Measurements from ENCODE around the gene SST. TPM values are rescaled to one million over a fixed set of nuclear protein-coding genes. Genes with fewer than 3 reads are reported as not detected.

SST gene
- polyA plus RNA-seq, 1 donor, result 461 TPM

DNA sequence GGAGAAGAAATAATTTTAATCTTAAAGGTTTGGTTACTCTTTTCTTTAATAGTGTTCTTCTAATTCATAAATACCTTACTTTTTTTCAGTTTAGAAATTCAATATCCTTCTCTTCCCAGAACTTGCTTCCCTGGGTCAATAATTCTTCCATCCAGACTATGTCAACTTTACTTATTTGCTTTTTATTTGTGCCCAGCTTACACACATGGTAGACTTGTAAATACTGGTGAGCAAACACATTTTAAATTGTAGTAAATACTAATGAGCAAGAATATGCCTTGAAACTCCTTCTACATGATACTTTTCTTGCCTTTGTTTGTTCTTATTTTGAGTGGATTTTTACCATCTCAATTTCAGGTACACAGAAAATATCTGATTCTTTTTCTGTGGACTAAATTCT is 33.7 kb downstream of the SST start:
- H3K27ac ChIP-seq (ENCODE audit: low read length), result no peak overlapping the region
- H3K36me3 ChIP-seq (ENCODE audit: control insufficient read depth, insufficient read depth, low read length), result no peaks in the 10 kb centered on the region
- no peak overlapping the region for H3K4me3 ChIP-seq (ENCODE audit: low read length)
- DNase-seq, result no peak
- H3K27me3 ChIP-seq (ENCODE audit: control insufficient read depth, insufficient read depth, low read length), result no peaks in the 10 kb centered on the region
- H3K4me1 ChIP-seq (ENCODE audit: control insufficient read depth, insufficient read depth, low read length), result no peaks in the 10 kb centered on the region
- H3K9me3 ChIP-seq (ENCODE audit: control insufficient read depth, low read depth, low read length), result no peaks in the 10 kb centered on the region

DNA sequence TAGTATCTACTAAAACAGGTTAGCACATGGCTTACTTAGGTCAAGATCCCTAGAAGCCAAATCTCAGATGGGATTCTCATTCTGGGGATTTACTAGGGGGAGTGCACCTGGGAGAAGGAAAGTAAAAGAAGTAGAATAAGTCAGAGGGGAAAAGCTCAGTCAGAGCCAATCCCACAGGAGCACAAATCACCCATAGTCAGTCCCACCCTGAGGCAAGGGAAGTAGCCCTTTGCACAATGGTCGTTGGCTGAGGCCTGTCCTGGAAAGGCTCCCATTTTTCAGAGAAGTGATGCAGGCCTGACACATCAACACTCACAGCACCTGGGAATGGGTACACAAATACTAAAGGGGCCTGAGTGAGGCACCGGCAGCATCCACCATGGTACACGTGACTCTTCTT is 39.8 kb downstream of the SST start:
- Histone ChIP-seq H3K27me3 (ENCODE audit: control insufficient read depth, insufficient read depth, low read length) (no peaks in the 10 kb centered on the region), H3K27ac (ENCODE audit: low read length) (no peak overlapping the region), H3K4me1 (ENCODE audit: control insufficient read depth, insufficient read depth, low read length) (no peaks in the 10 kb centered on the region), H3K9me3 (ENCODE audit: control insufficient read depth, low read depth, low read length) (no peaks in the 10 kb centered on the region), H3K36me3 (ENCODE audit: control insufficient read depth, insufficient read depth, low read length) (no peaks in the 10 kb centered on the region), H3K4me3 (ENCODE audit: low read length) (no peak overlapping the region)
- DNase-seq, result no peak
- no CpG with 5 or more reads among the region's 3 CpGs for WGBS (ENCODE audit: insufficient coverage, low lambda C conversion rate)

DNA sequence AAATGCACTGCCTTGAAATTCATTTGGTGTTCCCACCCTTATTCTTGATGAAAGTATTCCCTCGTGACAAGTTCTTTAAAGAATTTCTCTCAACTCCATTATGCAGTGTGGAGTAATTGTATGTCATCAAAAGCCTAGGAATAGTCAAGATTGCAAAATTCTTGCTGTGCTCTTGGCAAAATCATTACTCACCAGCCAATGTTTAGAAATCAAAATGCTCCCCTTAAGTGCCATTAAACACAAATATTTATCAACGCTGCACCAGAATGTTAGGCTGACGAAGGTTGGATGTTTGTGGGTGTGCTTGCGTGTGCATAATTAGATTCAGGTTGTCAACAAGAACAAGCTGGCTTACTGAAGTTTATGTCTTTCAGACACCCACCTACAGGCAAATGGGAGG is 40.5 kb downstream of the SST start:
- WGBS (ENCODE audit: insufficient coverage, low lambda C conversion rate), result no CpG with 5 or more reads among the region's 4 CpGs
- DNase-seq, result no peak

DNA sequence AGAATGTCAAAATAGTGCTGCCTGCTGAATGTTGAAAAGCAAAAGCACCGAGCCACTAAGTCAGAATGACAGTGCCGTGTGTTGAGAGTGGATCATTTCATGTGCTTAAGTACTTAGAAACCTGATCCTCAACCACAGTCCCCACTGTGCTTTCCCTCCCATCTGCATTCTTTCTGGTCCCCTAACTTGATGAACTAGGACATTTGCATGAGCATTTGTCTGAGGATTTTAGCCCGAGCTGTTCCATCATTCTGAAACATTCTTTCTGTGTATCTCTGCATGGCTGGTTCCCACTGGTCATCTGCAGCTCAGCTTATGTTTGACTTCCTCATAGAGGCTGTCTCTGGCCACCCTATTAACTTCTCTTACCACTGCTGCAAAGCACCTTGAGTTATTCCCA is 42.0 kb downstream of the SST start:
- H3K4me3 ChIP-seq (ENCODE audit: low read length), result no peak overlapping the region
- 100% methylated on average over 1 of the region's 3 CpGs for WGBS (ENCODE audit: insufficient coverage, low lambda C conversion rate)
- no peaks in the 10 kb centered on the region for H3K9me3 ChIP-seq (ENCODE audit: control insufficient read depth, low read depth, low read length)
- no peaks in the 10 kb centered on the region for H3K36me3 ChIP-seq (ENCODE audit: control insufficient read depth, insufficient read depth, low read length)
- H3K4me1 ChIP-seq (ENCODE audit: control insufficient read depth, insufficient read depth, low read length), result no peaks in the 10 kb centered on the region
- peaks cover 4% of the 10 kb centered on the region for H3K27me3 ChIP-seq (ENCODE audit: control insufficient read depth, insufficient read depth, low read length)
- no peak overlapping the region for H3K27ac ChIP-seq (ENCODE audit: low read length)
- DNase-seq, result no peak

More for the DNA sequence above, 40.5 kb downstream of the SST start:
- Histone ChIP-seq H3K27me3 (ENCODE audit: control insufficient read depth, insufficient read depth, low read length) (peaks cover 2% of the 10 kb centered on the region), H3K4me1 (ENCODE audit: control insufficient read depth, insufficient read depth, low read length) (no peaks in the 10 kb centered on the region), H3K9me3 (ENCODE audit: control insufficient read depth, low read depth, low read length) (no peaks in the 10 kb centered on the region), H3K27ac (ENCODE audit: low read length) (no peak overlapping the region), H3K36me3 (ENCODE audit: control insufficient read depth, insufficient read depth, low read length) (no peaks in the 10 kb centered on the region), H3K4me3 (ENCODE audit: low read length) (no peak overlapping the region)

DNA sequence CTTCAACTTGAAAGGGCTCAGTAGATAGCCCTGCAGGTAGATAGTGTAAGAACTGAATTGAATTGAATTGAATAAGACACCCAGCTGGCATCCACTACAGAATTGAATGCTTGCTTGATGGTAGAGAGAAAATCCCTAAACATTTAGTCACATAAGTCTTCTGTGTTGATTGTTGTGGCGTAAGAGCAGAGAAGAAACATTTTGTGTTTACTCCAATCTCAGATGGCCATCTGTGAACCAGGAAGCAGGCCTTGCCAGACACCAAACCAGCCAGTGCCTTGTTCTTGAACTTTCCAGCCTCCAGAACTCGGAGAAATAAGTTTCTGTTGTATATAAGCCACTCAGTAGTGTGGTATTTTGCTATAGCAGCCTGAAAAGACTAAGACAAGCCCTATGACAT is 43.6 kb downstream of the SST start:
- Histone ChIP-seq H3K36me3 (ENCODE audit: control insufficient read depth, insufficient read depth, low read length) (no peaks in the 10 kb centered on the region), H3K4me1 (ENCODE audit: control insufficient read depth, insufficient read depth, low read length) (no peaks in the 10 kb centered on the region), H3K9me3 (ENCODE audit: control insufficient read depth, low read depth, low read length) (no peaks in the 10 kb centered on the region), H3K27ac (ENCODE audit: low read length) (no peak overlapping the region), H3K4me3 (ENCODE audit: low read length) (no peak overlapping the region), H3K27me3 (ENCODE audit: control insufficient read depth, insufficient read depth, low read length) (peaks cover 4% of the 10 kb centered on the region)
- DNase-seq, result no peak
- 60% methylated on average over 1 of the region's 2 CpGs for WGBS (ENCODE audit: insufficient coverage, low lambda C conversion rate)

DNA sequence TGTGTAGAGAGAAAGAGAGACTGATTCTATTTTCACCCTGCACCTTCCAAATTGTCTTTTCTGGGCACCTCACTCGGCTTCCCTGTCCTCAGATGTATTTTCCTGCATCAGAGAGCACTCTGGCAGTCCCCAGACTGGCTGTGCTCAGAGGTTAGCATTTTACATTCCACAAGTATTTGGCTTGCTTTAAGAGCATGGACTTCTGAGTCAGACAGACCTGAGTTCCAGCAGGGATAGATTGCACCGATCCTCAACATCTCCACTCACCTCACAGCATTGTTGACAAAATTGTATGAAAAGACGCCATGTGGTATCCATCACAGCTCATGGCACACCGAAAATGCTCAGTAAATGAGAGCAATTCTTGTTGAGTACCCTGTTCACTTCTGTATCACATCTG is 45.6 kb downstream of the SST start:
- no CpG with 5 or more reads among the region's 4 CpGs for WGBS (ENCODE audit: insufficient coverage, low lambda C conversion rate)
- H3K4me1 ChIP-seq (ENCODE audit: control insufficient read depth, insufficient read depth, low read length), result no peaks in the 10 kb centered on the region
- H3K27ac ChIP-seq (ENCODE audit: low read length), result no peak overlapping the region
- no peaks in the 10 kb centered on the region for H3K36me3 ChIP-seq (ENCODE audit: control insufficient read depth, insufficient read depth, low read length)
- DNase-seq, result no peak
- no peaks in the 10 kb centered on the region for H3K9me3 ChIP-seq (ENCODE audit: control insufficient read depth, low read depth, low read length)
- H3K4me3 ChIP-seq (ENCODE audit: low read length), result no peak overlapping the region
- peaks cover 4% of the 10 kb centered on the region for H3K27me3 ChIP-seq (ENCODE audit: control insufficient read depth, insufficient read depth, low read length)

DNA sequence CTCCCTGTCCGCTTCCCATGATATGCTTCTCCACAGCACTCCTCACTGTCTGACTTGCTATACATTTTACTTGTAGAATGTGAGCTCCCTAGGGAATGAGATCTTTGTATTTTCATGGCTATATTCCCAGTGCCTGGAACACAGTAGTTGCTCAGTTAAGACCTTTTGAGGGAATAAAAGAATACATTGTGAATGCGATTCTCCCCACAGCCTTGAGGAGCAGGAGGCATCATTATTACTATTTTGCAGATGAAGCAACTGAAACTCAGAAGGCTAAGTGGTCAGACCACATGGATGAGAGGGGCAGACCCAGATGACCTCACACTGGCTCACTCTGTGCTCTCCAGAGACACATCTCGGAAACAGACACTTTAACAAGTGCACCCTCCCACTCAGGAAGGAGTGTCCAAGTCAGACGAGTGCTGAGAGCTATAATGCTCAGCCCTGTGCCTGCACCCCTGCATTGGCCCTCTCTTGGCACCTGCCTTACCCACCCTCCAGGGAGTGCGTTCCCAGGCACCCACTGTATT is 46.8 kb downstream of the SST start:
- H3K36me3 ChIP-seq (ENCODE audit: control insufficient read depth, insufficient read depth, low read length), result no peaks in the 10 kb centered on the region
- H3K27ac ChIP-seq (ENCODE audit: low read length), result no peak overlapping the region
- no peak overlapping the region for H3K4me3 ChIP-seq (ENCODE audit: low read length)
- no peaks in the 10 kb centered on the region for H3K4me1 ChIP-seq (ENCODE audit: control insufficient read depth, insufficient read depth, low read length)
- no peak for DNase-seq
- WGBS (ENCODE audit: insufficient coverage, low lambda C conversion rate), result no CpG with 5 or more reads among the region's 5 CpGs
- H3K9me3 ChIP-seq (ENCODE audit: control insufficient read depth, low read depth, low read length), result no peaks in the 10 kb centered on the region
- peaks cover 4% of the 10 kb centered on the region for H3K27me3 ChIP-seq (ENCODE audit: control insufficient read depth, insufficient read depth, low read length)

DNA sequence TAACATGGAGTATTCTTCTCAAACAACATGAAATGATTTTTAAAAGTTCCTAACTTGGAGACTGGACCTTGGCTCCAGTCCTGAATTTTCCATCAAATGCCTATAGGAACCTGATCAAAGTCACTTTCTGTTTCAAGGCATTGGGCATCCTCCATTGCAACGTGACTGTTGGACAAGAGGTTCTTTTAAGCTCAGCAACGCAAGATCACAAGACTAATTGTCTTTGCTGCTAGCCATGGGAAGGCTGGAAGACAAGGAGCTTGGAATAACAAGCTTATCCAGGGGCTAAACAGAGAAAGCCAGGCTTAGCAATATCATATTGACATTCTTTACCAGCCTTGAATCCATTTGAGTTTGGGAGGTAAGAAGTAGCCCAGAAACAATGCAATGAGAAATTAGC is 48.3 kb downstream of the SST start:
- Histone ChIP-seq H3K4me1 (ENCODE audit: control insufficient read depth, insufficient read depth, low read length) (no peaks in the 10 kb centered on the region), H3K27me3 (ENCODE audit: control insufficient read depth, insufficient read depth, low read length) (peaks cover 4% of the 10 kb centered on the region), H3K27ac (ENCODE audit: low read length) (no peak overlapping the region), H3K36me3 (ENCODE audit: control insufficient read depth, insufficient read depth, low read length) (no peaks in the 10 kb centered on the region), H3K9me3 (ENCODE audit: control insufficient read depth, low read depth, low read length) (no peaks in the 10 kb centered on the region), H3K4me3 (ENCODE audit: low read length) (no peak overlapping the region)
- WGBS (ENCODE audit: insufficient coverage, low lambda C conversion rate), result 70% methylated on average over 2 of the region's 2 CpGs
- DNase-seq, result no peak

DNA sequence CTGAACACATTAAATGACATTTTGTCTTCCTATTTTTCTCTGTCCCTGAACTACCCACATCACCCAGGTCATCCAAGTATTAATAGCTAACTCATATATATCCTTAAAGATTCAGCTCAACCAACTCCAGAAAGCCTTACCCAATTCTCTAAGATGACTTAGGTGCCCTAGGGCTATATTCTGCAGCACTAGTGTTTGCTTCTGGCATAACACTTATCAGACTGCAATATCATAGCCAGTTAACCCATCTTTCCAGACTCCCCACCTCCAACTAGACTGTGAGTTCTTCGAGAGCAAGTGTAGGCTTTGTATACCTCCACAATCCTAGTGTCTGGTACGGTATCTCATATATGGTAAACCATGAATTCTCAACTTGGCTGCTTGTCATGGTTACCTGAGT is 50.7 kb downstream of the SST start:
- Histone ChIP-seq H3K36me3 (ENCODE audit: control insufficient read depth, insufficient read depth, low read length) (no peaks in the 10 kb centered on the region), H3K27me3 (ENCODE audit: control insufficient read depth, insufficient read depth, low read length) (no peaks in the 10 kb centered on the region), H3K9me3 (ENCODE audit: control insufficient read depth, low read depth, low read length) (no peaks in the 10 kb centered on the region), H3K4me1 (ENCODE audit: control insufficient read depth, insufficient read depth, low read length) (no peaks in the 10 kb centered on the region), H3K4me3 (ENCODE audit: low read length) (no peak overlapping the region), H3K27ac (ENCODE audit: low read length) (no peak overlapping the region)
- no CpG with 5 or more reads among the region's 2 CpGs for WGBS (ENCODE audit: insufficient coverage, low lambda C conversion rate)
- DNase-seq, result no peak

Other genes starting within 250 kb of the SST start
- not detected for gene RTP2, start 32.2 kb upstream of the SST start, polyA plus RNA-seq
- 7.4 TPM for gene BCL6, start 75.1 kb upstream of the SST start, polyA plus RNA-seq

All from large intestine (tissue), 3 donors.